GM21723 (cell line): ENCODE results near the gene ZNF506.
"Not testable (repeated sequence)": the region's sequence is repeated elsewhere in the genome, so short reads cannot be mapped to it uniquely, and the experiment has no call there.

Source experiments
- ATAC-seq: cut with Tn5 transposase; IDR thresholded peaks from one replicate; pipeline ENCODE4 v1.9.1; 2021; ENCODE audit warnings: mild to moderate bottlenecking, moderate library complexity; ENCODE audit not compliant: unreplicated experiment

Gene ZNF506

GRCh38 chr19:19821366-19821951, at the start of gene ZNF506:
Gene ZNF506 (minus strand): TSS chr19:19821750. CDS start chr19:19821603, 147 bp downstream.
- ATAC-seq, result peak; percentile 88

- ATAC-seq, result not testable (repeated sequence)
Observed at GRCh38 chr19:19870086-19870485, 48.5 kb upstream of the ZNF506 start.

DNA sequence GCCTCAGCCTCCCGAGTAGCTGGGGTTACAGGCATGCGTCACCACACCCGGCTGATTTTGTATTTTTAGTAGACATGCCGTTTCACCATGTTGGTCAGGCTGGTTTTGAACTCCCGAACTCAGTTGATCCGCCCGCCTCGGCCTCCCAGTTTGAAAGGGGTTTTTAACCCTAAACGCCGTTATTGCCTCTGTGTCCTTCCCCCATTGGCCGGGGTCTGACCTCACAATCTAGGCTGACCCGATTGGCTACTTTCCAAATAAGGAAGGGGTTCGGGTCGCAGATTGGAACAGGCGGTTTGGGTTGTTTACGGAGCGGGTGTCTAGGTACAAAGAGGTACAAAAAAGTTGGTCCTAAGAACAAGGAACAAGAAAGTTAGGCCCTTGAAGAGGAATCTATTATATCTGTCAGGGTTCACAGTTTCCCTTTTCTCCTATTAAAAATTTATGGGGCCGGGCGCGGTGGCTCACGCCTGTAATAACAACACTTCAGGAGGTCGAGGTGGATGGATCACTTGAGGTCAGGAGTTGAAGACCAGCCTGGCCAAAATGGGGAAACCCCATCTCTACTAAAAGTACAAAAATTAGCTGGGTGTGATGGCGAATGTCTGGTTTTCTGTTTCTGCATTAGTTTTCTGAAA, 45.2 kb upstream of the ZNF506 start:
- ATAC-seq, result no peak

- peak; percentile 97 for ATAC-seq
Observed at GRCh38 chr19:19865750-19866610, 44.4 kb upstream of the ZNF506 start, which contains the start of gene ZNF253. Gene ZNF253 (plus strand): TSS chr19:19865882. CDS start chr19:19865997, 115 bp downstream.

DNA sequence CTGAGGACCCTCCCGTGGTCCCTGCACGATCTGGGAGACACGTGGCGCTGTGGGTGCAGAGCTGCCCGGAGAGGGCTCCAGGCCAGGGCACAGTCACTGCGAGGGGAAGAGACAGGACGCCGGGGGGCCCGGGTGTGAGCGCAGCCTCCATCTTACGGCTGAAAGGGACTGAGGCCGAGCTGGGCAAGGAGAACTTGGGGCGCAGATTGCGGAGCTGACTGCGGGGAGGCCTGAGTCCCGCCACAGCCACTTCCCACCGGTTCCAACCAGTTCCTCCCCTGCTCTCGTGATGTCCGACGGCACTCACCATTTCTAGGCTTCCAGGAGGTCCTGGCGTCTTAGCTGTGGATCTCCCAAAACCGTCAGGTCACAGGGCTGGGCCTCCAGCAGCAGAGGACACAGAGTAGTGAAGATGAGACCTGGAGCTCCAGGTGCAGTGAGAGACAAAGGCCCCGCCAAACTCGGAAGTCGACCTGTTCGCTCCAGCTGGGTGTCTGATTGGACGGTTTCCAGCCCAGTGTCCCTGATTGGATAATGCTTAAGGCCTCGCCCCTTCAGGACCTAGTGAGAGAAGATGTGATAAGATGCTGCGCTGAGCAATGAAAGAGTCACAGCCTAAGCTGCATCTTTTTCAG, 39.3 kb upstream of the ZNF506 start:
- no peak for ATAC-seq

DNA sequence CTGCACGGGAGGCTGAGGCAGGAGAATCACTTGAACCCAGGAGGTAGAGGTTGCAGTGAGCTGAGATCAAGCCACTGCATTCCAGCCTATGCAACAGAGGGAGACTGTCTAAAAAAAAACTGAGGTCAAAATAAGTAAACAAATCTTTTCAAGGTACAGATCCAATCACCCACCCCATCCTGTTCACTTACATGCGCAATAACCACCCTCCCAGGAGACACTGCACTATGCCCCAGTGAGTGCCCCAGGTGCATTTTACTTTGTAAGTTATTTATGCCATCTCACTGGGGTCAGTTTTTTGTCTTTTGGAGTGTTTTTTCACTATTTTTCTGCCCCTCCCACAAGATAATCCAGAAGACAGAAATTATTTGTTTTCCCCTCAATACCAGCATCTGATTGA, 37.2 kb upstream of the ZNF506 start:
- ATAC-seq, result no peak

DNA sequence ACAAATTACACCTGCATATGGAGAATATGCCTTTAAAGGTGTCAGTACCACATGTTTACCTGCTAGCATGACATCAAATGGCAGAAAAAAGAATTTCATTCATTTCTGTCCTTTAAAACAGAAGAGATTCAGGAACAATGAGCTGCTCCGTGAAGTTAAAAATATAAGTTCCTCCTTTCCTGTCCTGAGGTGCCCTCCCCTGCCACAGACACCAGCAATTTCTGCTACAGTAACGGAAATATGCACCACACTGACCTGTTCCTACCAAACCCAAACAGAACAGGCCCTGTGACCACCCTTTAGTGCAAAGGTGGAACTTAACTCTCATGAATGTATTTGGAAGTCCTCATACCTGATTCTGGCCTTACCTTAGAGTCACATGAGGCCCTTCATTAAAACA, 30.2 kb upstream of the ZNF506 start:
- ATAC-seq, result not testable (repeated sequence)

GRCh38 chr19:19849056-19849455, 27.5 kb upstream of the ZNF506 start:
- no peak for ATAC-seq

DNA sequence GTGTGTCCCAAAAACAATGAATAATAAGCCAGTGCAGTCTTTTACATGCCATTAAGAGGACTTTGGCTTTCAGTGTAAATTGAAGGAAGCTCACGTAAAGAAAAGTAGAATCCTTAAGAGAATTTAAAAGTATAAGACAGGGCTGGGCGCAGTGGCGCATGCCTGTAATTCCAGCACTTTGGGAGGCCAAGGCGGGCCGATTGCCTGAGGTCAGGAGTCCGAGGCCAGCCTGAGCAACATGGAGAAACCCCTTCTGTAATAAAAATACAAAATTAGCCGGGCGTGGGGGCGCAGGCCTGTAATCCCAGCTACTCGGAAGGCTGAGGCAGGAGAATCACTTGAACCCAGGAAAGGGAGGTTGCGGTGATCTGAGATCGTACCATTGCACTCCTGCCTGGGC, 26.2 kb upstream of the ZNF506 start:
- ATAC-seq, result no peak

- ATAC-seq, result no peak
Observed at GRCh38 chr19:19835560-19836038, 14.0 kb upstream of the ZNF506 start.

- ATAC-seq, result no peak
Observed at GRCh38 chr19:19826875-19827274, 5.3 kb upstream of the ZNF506 start.

DNA sequence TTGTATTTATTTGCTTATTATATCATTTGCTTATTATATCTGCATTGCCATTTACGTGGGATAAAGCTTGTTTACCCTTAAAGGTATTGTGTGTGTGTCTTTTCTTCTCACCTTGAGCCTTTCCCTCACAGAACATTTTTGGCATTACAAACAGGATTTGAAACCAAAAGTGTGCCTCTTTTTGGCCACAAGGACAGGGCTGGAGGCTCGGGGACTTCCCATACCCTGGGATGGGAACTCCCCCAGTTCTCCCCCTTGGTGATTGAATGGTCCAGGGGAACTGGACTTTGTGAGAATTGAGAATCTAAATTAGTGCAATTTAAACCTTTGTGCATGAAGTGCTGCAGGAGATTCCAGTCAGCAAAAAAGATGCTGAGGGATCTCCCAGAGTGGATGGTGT, 2.4 kb upstream of the ZNF506 start:
- no peak for ATAC-seq

DNA sequence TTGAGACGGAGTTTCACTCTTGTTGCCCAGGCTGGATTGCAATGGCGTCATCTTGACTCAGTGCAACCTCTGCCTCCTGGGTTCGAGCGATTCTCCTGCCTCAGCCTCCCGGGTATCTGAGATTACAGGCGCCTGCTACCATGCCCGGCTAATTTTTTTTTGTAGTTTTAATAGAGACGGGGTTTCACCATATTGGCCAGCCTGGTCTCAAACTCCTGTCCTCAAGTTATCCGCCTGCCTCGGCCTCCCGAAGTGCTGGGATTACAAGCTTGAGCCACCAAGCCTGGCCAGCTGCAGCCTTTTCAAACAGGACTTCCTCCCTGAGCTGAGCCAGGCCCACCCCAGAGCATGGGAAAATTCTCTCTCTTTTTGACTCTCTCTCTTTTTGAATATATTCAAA, 426 bp upstream of the ZNF506 start:
- ATAC-seq, result peak; percentile 12

GRCh38 chr19:19820774-19821320, 703 bp downstream of the ZNF506 start:
- no peak for ATAC-seq

- no peak for ATAC-seq
Observed at GRCh38 chr19:19817357-19817756, 4.2 kb downstream of the ZNF506 start.

- ATAC-seq, result no peak
Observed at GRCh38 chr19:19816679-19817078, 4.9 kb downstream of the ZNF506 start.

GRCh38 chr19:19811999-19812398, 9.6 kb downstream of the ZNF506 start:
- not testable (repeated sequence) for ATAC-seq

DNA sequence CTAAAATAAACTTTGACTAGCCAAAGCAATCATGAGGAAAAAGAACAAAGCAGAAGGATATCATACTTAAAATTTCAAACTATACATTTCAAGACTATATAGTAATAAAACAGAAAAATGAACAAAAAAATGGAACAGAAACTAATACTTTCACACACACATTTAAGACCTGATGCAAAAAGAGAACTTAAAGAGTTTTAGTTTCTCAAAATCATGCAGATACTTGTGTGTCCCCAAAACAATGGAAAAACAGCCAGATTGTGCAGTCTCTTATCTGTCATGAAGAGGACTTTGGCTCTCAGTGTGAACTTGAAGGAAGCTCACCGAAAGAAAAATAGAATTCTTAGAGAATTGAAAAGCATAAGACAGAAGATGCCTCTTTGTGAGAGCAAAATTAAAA, 16.1 kb downstream of the ZNF506 start:
- ATAC-seq, result no peak

DNA sequence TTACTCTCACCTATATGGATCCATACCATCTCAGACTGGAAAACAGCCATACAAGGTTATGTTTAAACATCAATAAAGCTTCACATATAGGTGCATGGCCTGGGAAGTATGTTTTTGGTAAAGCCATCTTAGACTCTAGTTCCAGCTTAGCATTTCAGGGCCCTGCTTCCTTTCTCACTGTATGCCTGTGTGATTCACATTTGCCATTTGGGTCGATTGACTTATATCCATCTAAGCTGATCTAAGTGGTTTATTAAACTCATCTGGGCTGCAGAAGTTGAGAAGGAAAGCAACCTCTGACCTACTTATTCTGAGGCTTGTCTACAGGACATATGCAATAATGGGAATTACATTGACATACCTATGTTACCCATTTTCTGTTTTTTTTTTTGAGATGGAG, 33.5 kb downstream of the ZNF506 start:
- ATAC-seq, result no peak

DNA sequence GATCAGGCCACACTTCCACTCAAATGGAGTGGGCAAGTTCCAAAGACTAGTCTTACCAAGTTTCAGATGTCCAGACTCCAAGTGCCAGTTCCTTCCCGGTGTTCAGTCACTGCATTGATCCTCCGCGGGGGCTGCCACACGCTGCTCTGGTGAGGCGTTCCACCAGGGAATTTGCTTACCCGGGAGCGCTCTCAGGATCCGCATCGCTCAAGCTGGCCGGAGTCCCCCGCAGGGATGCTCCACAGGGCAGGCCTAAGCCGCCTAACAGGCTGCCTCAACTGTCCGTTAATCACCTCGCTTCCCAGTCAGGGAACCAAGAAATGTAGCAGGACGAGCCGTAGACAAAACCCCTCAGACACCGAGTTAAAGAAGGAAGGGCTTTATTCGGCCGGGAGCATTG, 36.1 kb downstream of the ZNF506 start:
- ATAC-seq, result not testable (repeated sequence)

DNA sequence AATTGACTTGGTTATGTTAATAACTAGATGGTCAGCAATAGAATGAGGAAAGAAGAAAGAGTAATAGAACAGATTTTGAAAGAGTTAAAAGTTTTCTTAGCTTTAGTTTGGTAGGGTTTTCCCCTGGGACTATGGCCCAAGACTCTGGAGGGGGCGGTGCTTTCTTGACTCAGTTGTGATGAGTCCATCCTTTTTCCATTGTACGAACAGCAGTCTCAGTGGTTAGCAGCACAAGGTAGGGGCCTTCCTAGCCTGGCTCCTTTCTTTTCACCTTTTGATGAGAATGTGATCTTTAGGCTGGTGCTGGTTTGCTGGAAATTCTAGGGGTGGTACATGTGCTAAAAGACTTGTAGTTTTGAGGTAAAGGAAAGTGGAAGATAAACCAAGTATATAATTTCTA, 38.8 kb downstream of the ZNF506 start:
- ATAC-seq, result no peak
